GM19043 (cell line): Measurements from ENCODE around the gene INTS11.

Source experiments
- ATAC-seq: cut with Tn5 transposase; IDR thresholded peaks from one replicate; pipeline ENCODE4 v1.9.1; 2021; ENCODE audit warnings: low read depth; ENCODE audit not compliant: unreplicated experiment

INTS11 gene

DNA sequence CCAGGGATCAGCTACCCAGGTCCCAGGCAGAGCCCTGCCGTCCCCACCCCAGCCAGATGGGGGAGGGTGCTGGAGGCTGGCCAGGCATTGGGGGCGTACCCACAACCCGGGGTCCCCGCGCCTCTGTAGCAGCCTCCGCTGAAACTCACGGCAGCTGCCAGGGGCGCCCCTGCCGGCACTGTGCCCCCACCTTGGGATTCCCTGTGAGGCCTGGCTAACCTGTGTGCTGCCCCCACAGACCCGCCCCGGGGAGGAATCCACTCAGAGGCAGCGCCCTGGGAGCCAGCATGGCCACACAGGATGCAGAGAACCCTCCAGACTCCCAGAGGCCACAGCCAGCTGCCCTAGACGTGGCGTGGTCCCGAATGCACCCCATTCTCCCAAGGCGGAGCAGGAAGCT is 20.9 kb upstream of the INTS11 start:
- ATAC-seq, result no peak

GRCh38 chr1:1344655-1345361 is 20.3 kb upstream of the INTS11 start:
- ATAC-seq, result no peak

DNA sequence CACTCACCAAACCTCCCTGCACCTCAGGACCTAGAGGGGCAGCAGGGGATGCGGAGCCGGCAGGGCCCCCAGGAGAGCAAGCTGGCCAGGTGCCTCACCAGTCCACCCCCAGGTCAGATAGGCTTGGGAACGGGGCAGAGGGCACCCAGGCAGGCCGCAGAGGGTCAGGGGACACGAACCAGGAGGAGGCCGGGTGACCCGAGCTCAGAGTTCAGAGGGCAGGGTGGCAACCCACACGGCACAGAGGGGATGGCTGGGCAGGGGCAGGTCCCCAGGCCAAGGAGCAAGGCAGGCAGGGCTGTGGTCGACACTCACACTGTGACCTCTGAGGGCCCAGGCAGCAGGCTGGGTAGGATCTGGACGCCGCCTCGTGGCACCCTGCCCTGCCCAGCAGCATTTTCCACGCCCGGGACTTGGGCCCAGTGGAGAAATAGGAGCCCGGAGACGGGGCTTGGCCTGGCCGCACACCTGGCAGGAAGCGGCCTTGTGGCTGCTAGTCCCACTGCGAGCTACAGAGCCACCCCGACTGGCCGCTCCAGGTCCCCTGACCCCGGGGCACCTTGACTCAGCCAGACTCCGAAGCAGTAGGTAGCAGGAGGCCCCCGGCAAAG is 19.5 kb upstream of the INTS11 start:
- ATAC-seq, result no peak

DNA sequence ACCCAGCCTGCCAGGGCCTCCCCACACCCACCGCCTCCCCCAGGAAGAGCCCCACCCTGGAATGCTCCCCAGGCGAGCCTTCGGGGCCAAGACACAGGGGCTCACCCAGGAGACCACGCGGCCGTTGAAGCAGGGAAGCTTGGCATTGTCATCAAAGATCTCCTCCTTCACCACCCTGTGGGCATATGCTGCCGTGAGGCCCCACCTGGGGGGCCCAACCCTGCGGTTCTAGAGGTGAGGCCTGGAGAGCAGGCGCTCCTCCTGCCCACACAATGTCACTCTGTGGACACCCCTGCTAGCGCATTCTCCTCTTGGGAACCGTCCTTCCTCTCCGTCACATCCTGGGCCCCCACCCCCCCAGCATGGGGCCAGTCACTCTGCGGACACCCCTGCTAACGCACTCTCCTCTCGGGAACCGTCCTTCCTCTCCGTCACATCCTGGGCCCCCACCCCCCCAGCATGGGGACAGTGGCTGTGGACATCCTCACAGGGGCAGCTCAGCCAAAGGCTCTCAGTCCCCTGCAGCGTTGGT is 18.2 kb upstream of the INTS11 start:
- ATAC-seq, result no peak

- ATAC-seq, result no peak
Observed at GRCh38 chr1:1342061-1342562, 17.7 kb upstream of the INTS11 start.

DNA sequence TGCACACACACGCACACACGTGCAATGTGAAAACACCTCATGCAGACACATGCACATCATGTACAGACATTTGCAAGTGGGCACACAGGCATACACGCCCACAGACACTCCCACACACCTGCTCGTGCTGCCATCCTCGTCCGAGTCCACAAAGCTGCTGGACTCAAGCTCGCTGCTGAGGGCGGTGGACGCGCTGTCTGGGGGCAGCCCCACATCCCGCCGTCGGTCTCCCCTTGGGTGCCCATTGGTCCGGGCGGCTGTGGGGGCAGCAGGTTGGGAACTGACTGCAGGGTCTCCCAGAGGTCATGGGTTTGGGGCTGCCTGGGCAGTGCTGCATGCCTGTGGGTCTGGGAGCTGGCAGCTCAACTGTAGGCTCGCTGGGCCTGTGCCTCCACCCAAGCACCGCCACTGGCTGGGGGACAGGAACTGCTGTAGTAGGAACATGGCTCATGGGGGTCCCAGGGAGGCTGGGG is 17.1 kb upstream of the INTS11 start:
- no peak for ATAC-seq

- ATAC-seq, result no peak
Observed at GRCh38 chr1:1340791-1341548, 16.5 kb upstream of the INTS11 start.

GRCh38 chr1:1340185-1340584 is 15.7 kb upstream of the INTS11 start:
- no peak for ATAC-seq

GRCh38 chr1:1338278-1338677 is 13.8 kb upstream of the INTS11 start:
- ATAC-seq, result no peak

GRCh38 chr1:1337793-1338147 is 13.3 kb upstream of the INTS11 start:
- ATAC-seq, result no peak

GRCh38 chr1:1336931-1337792 is 12.7 kb upstream of the INTS11 start:
- ATAC-seq, result no peak

DNA sequence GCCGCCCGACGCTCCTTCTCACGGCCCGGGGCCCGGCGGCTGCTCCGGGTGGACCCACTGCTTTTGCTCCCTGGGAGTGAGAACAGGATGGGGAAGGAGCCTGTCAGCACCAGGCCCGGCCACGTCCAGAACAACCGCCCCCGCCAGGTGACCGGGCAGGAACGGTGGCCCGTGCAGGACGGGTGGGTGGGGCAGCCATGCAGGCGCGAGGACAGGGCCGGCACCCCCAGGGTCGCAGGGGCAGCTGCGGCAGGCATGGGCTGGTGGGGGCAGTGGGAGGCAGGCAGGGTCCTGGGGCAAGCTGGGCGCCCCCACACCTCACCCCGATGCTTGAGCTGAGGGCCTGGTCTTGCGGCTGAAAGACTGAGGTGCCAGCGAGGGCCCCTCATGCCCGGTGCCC is 12.0 kb upstream of the INTS11 start:
- no peak for ATAC-seq

GRCh38 chr1:1335792-1336248 is 11.4 kb upstream of the INTS11 start:
- no peak for ATAC-seq

DNA sequence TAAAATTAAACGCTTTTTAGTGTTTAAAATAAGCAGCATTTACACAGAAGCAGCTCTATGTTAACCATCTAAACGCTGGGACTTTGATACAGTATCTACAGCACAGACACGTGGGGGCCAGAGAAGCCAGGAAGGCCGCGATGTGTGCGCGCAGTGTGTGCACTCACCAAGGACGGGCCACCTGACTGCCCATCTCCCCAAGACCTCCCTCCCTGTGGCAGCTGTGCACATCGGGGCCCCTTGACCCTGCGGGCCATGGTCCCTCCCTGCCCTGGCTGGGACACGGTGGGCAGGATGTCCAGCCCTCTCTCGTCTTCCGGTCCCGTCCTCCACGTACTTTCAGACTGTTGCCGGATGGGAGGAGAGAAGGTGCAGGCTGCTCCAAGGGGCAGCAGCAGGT is 10.8 kb upstream of the INTS11 start:
- ATAC-seq, result no peak

- ATAC-seq, result no peak
Observed at GRCh38 chr1:1334835-1335234, 10.4 kb upstream of the INTS11 start.

- no peak for ATAC-seq
Observed at GRCh38 chr1:1333551-1334241, 9.2 kb upstream of the INTS11 start.

DNA sequence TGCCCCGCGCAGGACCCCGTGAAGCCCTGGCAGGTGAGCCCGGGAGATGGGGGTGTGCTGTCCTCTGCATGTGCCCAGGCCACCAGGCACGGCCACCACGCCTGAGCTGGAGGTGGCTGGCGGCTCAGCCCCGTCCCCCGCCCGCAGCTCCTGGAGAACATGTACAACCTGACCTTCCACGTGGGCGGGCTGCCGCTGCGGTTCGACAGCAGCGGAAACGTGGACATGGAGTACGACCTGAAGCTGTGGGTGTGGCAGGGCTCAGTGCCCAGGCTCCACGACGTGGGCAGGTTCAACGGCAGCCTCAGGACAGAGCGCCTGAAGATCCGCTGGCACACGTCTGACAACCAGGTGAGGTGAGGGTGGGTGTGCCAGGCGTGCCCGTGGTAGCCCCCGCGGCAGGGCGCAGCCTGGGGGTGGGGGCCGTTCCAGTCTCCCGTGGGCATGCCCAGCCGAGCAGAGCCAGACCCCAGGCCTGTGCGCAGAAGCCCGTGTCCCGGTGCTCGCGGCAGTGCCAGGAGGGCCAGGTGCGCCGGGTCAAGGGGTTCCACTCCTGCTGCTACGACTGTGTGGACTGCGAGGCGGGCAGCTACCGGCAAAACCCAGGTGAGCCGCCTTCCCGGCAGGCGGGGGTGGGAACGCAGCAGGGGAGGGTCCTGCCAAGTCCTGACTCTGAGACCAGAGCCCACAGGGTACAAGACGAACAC is 8.5 kb upstream of the INTS11 start:
- ATAC-seq, result no peak

- ATAC-seq, result no peak
Observed at GRCh38 chr1:1332031-1332755, 7.7 kb upstream of the INTS11 start.
